ENCODE data around the gene SMLR1. TPM values are rescaled to one million over a fixed set of nuclear protein-coding genes. Genes with fewer than 3 reads are reported as not detected.

SMLR1 gene
- total RNA-seq (2014; rRNA removed; shearing (Covaris generic)) (not detected in 2 replicates), polyA plus RNA-seq (2016; fragmentation: Nextera tagmentation; extraction: Ambion mirVana) (not detected in 2 replicates)

GRCh38 chr6:130827247-130828149 is at the start of gene SMLR1:
Gene SMLR1 (plus strand): TSS chr6:130827406. CDS start chr6:130827414, 8 bp downstream.
- Histone ChIP-seq H2AFZ (no peak within 1 kb of the TSS), H3K4me1 (ENCODE audit: insufficient read depth) (no peaks in the 10 kb centered on the region), H3K9me3 (ENCODE audit: low read depth) (no peaks in the 10 kb centered on the region), H3K4me3 (no peak within 1 kb of the TSS), H3K79me2 (ENCODE audit: insufficient read depth) (no peaks in the 10 kb centered on the region), H3K9me2 (ENCODE audit: insufficient read depth) (no peaks in the 10 kb centered on the region), H3K27me3 (replicated peaks; ENCODE audit: insufficient read depth) (no peaks in the 10 kb centered on the region), H3K36me3 (ENCODE audit: low read depth) (no peaks in the 10 kb centered on the region), H3K9ac (no peak within 1 kb of the TSS), H4K20me1 (ENCODE audit: insufficient read depth) (no peaks in the 10 kb centered on the region), H3K27ac (no peak within 1 kb of the TSS), H3K4me2 (ENCODE audit: unreplicated experiment) (no peak within 1 kb of the TSS), H3F3A (ENCODE audit: insufficient read depth) (no peaks in the 10 kb centered on the region)
- in situ Hi-C loops (cut with MboI), result loop anchor here (25.0 kb wide), 1 partner anchor 515 kb away; no protein-coding TSS in a partner anchor
- DNase-seq, result no peak
- WGBS, 2 experiments (ENCODE audit: low coverage in 1 of 2, low lambda C conversion rate in 2 of 2, missing lambda C conversion rate in 2 of 2), result 90 to 93% methylated on average over 11 of the region's 11 CpGs
- TF ChIP-seq EZH2phosphoT487 (IDR thresholded peaks at IDR 0.05; ENCODE audit: insufficient read depth, low read depth), result no peak
- TF ChIP-seq EZH2 (IDR thresholded peaks at IDR 0.05; ENCODE audit: insufficient read depth, poor library complexity, severe bottlenecking), result no peak

- Histone ChIP-seq H3K36me3 (ENCODE audit: low read depth) (no peaks in the 10 kb centered on the region), H3K4me2 (ENCODE audit: unreplicated experiment) (peak overlapping the region; percentile 83), H3K27me3 (replicated peaks; ENCODE audit: insufficient read depth) (no peaks in the 10 kb centered on the region), H2AFZ (peak overlapping the region; percentile 62), H3K27ac (peak overlapping the region; percentile 59), H3K9me3 (ENCODE audit: low read depth) (no peaks in the 10 kb centered on the region), H3K4me1 (ENCODE audit: insufficient read depth) (peaks cover 30% of the 10 kb centered on the region), H3K9ac (peak overlapping the region; percentile 34), H3K9me2 (ENCODE audit: insufficient read depth) (no peaks in the 10 kb centered on the region), H4K20me1 (ENCODE audit: insufficient read depth) (no peaks in the 10 kb centered on the region), H3K4me3 (peak overlapping the region; percentile 67), H3F3A (ENCODE audit: insufficient read depth) (peaks cover 26% of the 10 kb centered on the region), H3K79me2 (ENCODE audit: insufficient read depth) (no peaks in the 10 kb centered on the region)
- peak; percentile 86 for DNase-seq
- 1% methylated on average over 7 of the region's 7 CpGs for WGBS, 2 experiments (ENCODE audit: low coverage in 1 of 2, low lambda C conversion rate in 2 of 2, missing lambda C conversion rate in 2 of 2)
- TF ChIP-seq EZH2phosphoT487 (IDR thresholded peaks at IDR 0.05; ENCODE audit: insufficient read depth, low read depth) (no peak), EZH2 (IDR thresholded peaks at IDR 0.05; ENCODE audit: insufficient read depth, poor library complexity, severe bottlenecking) (no peak)
- in situ Hi-C loops (cut with MboI), result no loop called here
Observed at GRCh38 chr6:130778946-130779657, 48.1 kb upstream of the SMLR1 start.

- in situ Hi-C loops (cut with MboI), result no loop called here
- Histone ChIP-seq H3K9me3 (ENCODE audit: low read depth) (no peaks in the 10 kb centered on the region), H3K4me2 (ENCODE audit: unreplicated experiment) (peak overlapping the region; percentile 83), H3K27ac (peak overlapping the region; percentile 59), H3K4me3 (peak overlapping the region; percentile 67), H3K27me3 (replicated peaks; ENCODE audit: insufficient read depth) (no peaks in the 10 kb centered on the region), H3K9me2 (ENCODE audit: insufficient read depth) (no peaks in the 10 kb centered on the region), H3K4me1 (ENCODE audit: insufficient read depth) (peaks cover 30% of the 10 kb centered on the region), H2AFZ (peak overlapping the region; percentile 62), H3K9ac (peak overlapping the region; percentile 34; the same call in 1 of the 2 replicates), H3F3A (ENCODE audit: insufficient read depth) (peaks cover 26% of the 10 kb centered on the region), H3K79me2 (ENCODE audit: insufficient read depth) (no peaks in the 10 kb centered on the region), H4K20me1 (ENCODE audit: insufficient read depth) (no peaks in the 10 kb centered on the region), H3K36me3 (ENCODE audit: low read depth) (no peaks in the 10 kb centered on the region)
- TF ChIP-seq EZH2 (IDR thresholded peaks at IDR 0.05; ENCODE audit: insufficient read depth, poor library complexity, severe bottlenecking), result no peak
- TF ChIP-seq EZH2phosphoT487 (IDR thresholded peaks at IDR 0.05; ENCODE audit: insufficient read depth, low read depth), result no peak
- WGBS, 2 experiments (ENCODE audit: low coverage in 1 of 2, low lambda C conversion rate in 2 of 2, missing lambda C conversion rate in 2 of 2), result 26 to 28% methylated on average over 4 of the region's 4 CpGs
- no peak for DNase-seq
Observed at GRCh38 chr6:130779658-130780033, 47.6 kb upstream of the SMLR1 start.

GRCh38 chr6:130780122-130780521 is 47.1 kb upstream of the SMLR1 start:
- Histone ChIP-seq H3K9me2 (ENCODE audit: insufficient read depth) (no peaks in the 10 kb centered on the region), H3K9me3 (ENCODE audit: low read depth) (no peaks in the 10 kb centered on the region), H3K27ac (peak overlapping the region; percentile 59; the same call in 1 of the 2 replicates), H3K4me1 (ENCODE audit: insufficient read depth) (peaks cover 30% of the 10 kb centered on the region), H4K20me1 (ENCODE audit: insufficient read depth) (no peaks in the 10 kb centered on the region), H2AFZ (no peak overlapping the region; the same call in 1 of the 2 replicates), H3K4me3 (no peak overlapping the region), H3K27me3 (replicated peaks; ENCODE audit: insufficient read depth) (no peaks in the 10 kb centered on the region), H3K79me2 (ENCODE audit: insufficient read depth) (no peaks in the 10 kb centered on the region), H3F3A (ENCODE audit: insufficient read depth) (peaks cover 26% of the 10 kb centered on the region), H3K9ac (no peak overlapping the region), H3K36me3 (ENCODE audit: low read depth) (no peaks in the 10 kb centered on the region), H3K4me2 (ENCODE audit: unreplicated experiment) (no peak overlapping the region)
- 76 to 83% methylated on average over 1 of the region's 1 CpG for WGBS, 2 experiments (ENCODE audit: low coverage in 1 of 2, low lambda C conversion rate in 2 of 2, missing lambda C conversion rate in 2 of 2)
- TF ChIP-seq EZH2 (IDR thresholded peaks at IDR 0.05; ENCODE audit: insufficient read depth, poor library complexity, severe bottlenecking) (no peak), EZH2phosphoT487 (IDR thresholded peaks at IDR 0.05; ENCODE audit: insufficient read depth, low read depth) (no peak)
- DNase-seq, result no peak
- in situ Hi-C loops (cut with MboI), result no loop called here
